ENCODE measurements around the gene PTPRQ.
"Not testable (repeated sequence)": the region's sequence is repeated elsewhere in the genome, so short reads cannot be mapped to it uniquely, and the experiment has no call there.

The PTPRQ gene

DNA sequence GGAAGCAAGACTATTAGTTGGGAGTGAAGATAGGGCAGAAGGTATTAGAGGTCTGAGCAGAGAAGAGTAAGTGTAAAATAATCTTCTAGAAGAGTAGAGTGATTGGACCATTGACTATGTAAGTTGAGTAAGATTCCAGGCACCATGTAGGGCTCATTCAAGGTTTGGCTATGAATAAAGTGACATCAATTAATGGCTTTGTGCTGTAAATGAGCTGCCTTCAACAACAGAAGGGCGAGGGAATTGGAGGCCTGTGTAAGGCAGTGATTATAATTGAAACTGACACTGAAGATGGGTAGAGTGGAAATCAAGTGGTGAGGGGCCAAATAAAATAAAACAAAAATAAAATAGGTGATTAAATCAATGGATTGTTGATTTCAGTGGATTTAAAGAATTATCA, 26.4 kb downstream of the PTPRQ start:
- FAIRE-seq, result no peak

DNA sequence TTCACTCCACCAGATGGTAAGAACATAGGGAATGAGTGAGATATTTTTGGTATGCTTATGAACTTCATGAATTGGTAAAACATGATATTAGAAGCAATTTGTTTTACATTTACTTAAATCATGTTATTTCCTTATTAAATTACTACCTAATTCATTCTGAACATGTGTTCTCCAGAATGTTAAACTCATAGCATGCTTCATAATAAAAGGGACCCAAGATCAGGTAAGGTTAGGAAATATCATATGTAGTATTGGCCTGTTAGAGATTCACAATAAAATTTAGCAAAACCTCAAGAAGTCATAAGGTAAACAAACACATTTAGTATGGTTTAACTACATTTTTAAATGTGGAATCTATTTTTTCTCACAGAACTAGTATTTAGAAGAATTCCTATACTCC, 28.2 kb downstream of the PTPRQ start:
- FAIRE-seq, result no peak

DNA sequence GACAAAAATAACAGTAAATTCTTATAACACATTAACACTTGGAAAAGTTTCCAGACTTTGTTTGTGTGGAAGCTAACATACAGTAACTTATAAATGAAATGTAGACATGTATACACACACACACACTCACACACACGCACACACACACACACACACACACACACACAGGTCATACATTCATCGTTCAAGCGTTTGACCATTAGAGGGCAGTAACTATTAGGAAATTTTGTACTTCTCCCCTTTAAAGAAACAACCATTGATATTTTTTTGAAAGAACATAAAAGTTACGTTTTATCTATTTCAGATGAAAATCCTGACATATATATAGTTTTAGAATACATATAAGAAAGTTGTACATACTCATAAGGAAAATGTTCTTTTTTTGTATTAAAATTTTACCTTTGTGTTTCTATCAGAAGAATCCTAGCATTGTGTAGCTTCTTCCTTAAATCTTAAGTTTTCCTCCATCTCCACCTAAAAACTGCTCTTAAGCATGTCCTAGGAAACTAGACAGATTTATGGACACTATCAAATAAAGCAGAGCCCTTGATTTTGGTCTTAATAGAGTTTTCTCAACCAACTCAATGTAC, 29.0 kb downstream of the PTPRQ start:
- peak; percentile 63 for FAIRE-seq

DNA sequence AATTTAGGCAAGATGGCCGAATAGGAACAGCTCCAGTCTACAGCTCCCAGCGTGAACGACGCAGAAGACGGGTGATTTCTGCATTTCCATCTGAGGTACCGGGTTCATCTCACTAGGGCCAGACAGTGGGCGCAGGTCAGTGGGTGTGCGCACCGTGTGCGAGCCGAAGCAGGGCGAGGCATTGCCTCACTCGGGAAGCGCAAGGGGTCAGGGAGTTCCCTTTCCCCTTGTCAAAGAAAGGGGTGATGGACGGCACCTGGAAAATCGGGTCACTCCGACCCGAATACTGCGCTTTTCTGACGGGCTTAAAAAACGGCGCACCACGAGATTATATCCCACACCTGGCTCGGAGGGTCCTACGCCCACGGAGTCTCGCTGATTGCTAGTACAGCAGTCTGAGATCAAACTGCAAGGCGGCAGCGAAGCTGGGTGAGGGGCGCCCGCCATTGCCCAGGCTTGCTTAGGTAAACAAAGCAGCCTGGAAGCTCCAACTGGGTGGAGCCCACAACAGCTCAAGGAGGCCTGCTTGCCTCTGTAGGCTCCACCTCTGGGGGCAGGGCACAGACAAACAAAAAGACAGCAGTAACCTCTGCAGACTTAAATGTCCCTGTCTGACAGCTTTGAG, 33.6 kb downstream of the PTPRQ start:
- FAIRE-seq, result not testable (repeated sequence)

DNA sequence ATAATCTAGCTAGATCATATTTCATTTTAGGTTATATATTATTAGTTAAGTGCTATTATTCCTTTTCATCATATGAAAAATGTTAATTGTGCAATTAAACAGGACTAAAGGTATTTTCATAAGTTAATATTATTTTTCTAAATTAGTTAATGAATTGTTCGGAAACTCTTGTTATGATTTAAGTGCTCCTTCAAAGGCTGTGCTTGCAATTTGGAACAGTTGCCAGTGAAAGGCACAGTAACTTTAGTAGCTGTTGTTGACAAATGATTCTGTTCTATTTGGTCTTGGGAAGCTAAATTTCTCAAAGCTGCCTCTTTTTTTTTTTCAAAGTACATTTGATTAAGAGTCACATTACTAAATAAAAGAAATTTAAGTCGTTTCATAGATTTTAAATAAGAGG, 40.7 kb downstream of the PTPRQ start:
- no peak for FAIRE-seq

DNA sequence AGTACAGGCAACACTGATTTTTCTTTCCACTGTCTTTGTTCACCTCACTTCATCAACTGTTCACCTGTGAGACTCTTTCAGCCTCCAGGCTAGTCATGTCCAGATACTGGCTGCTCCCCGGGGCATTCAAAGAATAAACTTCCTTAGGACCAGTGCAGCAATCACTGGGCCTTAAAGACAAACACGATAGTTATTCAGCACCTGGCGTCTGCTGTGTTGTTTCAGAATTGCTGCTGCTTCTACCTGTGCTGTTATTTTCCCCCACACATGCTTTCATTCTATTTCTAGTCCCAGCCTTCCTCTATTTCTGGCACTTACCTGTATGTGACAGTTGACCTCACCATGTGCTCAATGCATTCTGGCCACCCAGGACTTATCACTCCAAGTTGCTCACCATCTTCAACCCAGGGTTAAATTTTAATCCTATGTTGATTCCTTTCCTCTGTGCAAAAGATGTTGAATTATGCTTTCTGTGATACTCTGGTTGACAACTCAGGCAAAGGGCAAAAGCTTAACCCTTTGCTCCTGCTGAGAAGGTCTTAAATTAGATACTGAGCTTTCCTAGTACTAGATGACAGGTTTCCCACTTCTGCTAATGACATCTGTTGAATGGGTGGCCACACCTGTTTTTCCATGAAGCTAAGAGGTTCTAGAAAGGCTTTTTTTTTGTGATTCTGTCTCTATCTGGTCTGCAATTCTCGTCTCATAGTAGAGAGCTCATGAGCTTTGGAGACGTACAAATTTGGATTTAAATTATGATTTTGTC, 41.4 kb downstream of the PTPRQ start:
- FAIRE-seq, result no peak

DNA sequence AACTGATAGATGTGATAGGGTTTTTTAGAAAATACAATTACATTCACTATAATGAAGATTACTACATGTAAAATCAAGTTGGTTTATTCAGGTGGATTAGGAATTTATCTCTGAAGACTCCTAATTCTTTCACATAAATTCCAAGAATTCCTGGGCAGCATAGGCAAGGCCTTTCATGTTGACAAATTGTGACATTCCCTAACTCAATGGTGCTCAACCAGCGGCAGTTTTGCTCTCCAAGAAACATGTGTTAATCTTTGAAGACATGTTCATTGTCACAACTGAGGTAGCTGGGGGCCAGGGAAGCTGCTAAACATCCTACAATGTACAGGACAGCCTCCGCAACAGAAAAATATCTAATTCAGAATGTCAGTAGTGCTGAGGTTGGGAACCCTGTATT, 46.3 kb downstream of the PTPRQ start:
- FAIRE-seq, result no peak

DNA sequence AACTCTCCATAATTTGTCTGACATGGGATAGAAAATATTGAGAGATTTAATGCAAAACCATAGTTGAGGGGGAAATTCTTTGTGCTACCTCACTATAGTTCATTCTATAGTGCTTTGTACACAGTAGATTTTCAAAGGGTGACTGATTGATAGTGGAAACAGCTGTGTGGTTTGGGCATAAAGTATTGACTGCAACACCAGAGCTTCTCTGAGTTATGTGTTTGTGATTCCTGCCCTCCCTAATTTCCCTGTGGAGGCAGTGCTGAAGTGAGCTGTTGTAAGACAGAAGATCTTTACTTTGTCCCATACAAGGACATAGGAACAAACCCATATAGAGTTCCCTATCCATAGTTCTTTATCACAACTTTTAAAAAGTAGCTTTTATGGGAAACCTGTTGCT, 47.1 kb downstream of the PTPRQ start:
- FAIRE-seq, result no peak

DNA sequence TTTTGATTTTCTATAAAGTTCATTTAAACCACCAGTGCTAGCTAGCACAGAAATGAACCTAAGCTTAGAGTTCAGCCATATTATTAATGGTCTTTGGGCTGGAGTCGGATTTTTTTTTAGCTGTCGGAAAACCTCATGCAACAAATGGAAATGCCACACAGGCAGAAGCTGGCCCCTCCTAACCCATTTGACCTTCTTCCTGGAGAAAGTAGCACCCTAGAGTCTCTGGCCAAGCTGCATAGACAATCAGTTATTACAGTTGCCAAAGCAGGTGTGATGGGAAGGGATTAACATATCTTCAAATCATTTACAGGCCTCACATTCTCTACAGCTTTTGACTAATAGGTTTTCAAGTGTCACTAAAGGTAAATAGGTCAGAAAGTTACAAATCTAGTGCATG, 49.4 kb downstream of the PTPRQ start:
- no peak for FAIRE-seq

DNA sequence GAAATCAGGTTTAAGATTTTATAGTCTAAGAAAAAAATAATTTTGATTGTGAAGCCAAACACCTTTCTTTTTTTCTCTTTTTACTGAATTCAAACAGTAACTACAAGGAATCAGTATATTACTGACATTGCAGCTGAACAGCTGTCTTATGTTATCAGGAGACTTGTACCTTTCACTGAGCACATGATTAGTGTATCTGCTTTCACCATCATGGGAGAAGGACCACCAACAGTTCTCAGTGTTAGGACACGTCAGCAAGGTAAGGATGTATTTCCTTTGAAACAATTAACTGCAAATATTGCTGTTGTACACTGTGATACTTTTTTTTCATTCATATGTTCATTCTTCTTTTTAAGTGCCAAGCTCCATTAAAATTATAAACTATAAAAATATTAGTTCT, 50.8 kb downstream of the PTPRQ start:
- FAIRE-seq, result no peak

DNA sequence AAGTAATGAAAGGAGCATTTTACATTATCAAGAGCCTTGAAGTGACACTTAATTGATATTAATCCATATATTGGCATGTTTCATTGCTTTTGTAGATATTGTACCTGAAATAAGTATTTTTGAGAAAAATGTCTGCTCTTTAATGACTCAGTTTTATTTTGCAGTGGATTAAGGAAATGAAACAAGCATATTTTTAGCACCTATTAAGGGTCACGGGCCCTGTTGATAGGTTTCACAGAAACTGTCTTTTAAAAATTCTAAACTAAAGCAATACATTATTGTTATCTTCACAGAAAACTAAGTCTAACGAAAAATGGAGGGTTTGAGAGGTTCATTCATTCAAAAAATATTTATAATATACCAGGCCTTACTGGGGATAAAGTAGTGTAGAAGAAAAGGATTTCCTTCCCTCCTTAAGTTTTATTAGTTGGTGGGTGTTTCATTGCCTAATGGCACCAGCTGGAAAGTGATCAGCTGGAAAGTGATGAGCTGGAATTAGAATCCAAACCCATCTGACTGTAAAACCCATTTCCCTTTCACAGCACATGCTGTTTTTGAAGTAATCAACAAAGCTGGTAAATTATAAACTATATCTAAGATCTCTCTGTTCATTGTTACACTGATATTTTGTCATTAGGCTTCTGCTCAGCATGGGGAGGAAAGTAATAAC, 54.2 kb downstream of the PTPRQ start:
- FAIRE-seq, result no peak

DNA sequence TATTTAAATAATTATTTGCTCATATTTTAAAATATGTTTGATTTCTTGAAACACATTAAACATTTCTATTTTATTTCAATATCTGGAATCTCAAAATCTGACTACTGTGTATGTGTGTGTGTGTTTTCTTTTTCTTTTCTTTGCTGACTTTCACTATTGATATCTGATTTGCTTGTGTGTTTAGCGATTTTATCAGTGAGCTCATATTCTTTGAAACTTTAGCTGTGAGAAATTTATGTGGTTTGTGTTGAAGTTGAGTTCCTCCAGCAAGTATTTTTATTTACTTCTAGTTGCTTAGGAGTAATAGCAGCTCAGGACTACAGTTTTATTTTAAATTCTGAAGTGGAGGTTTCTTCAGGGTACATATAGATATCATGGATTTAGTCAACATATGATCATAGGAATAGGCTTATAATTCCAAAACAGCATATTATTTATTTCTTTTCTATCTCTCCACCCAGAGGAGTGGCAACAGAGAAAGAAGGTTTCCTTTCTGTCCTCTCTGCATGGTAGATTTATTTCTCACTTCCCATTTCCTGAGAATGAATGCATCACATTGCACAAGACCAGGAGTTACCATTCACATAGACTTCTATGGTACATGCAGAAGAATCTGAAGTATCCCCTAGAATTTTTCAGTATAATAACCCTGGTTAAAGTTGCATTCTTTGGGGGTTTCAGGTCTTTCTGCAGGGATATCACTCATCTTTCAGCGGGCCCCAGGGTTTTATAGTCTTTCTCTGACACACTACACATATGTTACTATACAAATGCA, 60.5 kb downstream of the PTPRQ start:
- peak; percentile 46 for FAIRE-seq

DNA sequence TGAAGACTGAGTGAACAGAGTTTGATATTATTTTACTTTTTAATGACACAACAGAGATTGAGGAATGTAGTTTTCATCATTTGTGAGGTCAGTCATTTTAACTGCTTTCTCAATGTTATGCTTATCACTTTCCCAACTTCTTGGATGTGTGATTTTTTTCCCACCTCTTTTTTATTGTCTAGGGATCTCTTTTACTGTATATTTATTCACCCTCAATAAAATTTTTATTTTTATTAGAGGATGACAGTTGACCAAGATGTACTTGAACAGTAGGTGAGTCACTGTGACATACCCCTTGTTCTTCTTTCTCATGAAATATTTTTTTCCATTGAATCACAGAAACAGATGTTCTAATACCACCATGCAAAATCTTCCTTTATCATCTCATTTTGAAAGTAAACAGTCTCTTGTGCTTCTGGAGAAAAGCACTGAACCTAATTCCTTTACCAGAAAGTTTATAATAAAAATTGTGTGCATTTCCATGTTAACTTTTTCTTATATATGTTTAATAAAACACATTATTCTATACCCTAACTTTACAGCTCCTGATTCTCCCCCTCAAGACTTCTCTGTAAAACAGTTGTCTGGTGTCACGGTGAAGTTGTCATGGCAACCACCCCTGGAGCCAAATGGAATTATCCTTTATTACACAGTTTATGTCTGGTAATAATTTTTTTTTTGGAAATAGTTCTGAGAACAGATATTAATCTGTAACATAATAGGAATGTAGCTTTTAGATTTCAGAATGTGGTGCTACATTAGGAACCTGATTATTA, 65.9 kb downstream of the PTPRQ start:
- no peak for FAIRE-seq

DNA sequence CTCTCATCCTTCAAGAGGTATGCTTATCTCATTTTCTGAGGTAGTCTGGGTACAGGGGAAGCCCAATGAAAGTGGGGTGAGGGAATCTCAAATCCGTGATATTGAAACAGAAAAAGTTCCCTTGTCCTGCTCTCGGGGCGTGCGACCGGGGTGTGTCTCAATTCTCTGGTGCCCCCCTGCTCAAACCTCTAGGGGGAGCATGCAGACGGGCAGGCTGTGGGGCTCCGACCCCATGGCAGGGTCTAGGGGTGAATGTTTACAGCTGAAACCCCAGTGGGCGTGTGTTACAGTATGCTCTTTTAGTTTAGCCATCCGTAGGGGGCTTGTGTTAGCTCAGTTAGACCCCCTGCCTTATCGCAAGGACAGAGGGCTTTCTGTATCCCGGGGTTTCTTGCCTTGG, 68.7 kb downstream of the PTPRQ start:
- no peak for FAIRE-seq

DNA sequence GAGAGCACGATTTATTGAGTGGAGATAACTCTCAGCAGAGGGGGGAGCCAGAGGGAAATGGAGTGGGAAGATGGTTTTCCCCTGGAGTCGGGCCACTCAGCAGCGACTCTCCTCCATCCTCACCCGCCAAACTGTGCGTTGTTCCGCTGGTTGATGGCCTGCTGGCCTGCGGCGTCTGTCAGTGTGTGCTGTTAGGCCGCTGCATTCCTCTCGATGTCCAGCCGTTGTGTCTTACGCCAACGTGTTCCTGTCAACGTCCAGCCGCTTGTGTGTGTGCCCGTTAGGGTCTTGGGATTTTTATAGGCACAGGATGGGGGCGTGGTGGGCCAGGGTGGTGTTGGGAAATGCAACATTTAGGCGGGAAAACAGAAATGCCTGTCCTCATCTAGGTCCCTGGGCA, 69.2 kb downstream of the PTPRQ start:
- FAIRE-seq, result no peak

DNA sequence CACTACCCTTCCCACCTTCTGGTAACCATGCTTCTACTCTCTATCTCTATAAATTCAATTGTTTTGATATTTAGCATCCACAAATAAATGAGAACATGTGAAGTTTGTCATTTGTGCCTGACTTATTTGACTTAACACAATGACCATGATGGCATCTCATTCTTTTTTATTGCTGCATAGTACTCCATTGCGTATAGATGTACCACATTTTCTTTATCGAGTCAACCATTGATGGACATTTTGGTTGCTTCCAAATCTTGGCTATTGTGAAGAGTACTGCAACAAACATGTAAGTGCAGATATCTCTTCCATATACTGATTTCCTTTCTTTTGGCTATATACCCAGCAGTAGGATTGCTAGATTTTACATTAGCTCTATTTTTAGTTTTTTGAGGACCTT, 73.6 kb downstream of the PTPRQ start:
- no peak for FAIRE-seq

DNA sequence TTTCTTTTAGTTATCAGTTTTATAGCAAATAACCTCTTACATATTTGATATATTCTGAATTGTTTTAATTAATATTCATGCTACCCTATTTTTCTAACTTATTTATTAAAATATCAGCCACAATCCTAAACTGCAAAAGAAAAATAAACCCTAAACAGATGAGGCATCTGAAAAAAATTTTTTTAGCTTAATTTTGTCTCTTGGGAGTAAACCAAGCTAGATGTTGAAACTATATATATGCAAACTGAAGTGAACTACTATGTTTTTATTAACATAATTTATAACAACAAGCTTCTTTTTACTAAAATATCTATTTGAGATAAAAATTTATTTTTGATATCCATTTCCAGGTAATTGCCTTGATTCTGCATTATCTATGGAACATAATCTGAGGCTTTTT, 87.6 kb downstream of the PTPRQ start:
- no peak for FAIRE-seq

DNA sequence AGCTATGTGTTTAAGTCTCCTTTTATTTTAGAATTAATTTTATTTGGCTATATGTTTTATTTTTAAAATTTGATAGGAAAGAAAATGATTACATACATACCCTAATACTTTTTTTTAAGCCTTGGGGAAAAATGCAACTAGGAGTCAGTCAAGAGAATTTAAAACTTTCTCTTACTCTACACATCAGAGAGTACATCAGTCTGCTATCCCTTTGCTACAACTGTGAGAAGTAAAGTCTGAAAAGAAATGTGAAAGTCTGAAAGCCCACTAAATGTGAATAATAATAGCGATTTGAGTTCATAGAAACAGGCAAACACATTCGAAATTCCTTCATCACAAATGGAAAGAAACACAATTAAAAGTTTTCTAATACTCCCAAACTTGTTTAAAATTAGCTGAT, 95.0 kb downstream of the PTPRQ start:
- no peak for FAIRE-seq

DNA sequence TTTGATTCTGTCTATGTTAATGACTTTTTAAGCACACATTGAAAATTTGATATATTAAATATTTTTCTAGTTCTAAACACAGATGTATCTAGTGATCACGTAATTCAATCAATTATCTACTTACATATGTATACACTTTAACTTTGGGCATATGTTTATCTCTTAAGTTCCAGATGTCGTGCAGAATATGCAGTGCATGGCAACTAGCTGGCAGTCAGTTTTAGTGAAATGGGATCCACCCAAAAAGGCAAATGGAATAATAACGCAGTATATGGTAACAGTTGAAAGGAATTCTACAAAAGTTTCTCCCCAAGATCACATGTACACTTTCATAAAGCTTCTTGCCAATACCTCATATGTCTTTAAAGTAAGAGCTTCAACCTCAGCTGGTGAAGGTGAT, 105.3 kb downstream of the PTPRQ start:
- FAIRE-seq, result no peak

DNA sequence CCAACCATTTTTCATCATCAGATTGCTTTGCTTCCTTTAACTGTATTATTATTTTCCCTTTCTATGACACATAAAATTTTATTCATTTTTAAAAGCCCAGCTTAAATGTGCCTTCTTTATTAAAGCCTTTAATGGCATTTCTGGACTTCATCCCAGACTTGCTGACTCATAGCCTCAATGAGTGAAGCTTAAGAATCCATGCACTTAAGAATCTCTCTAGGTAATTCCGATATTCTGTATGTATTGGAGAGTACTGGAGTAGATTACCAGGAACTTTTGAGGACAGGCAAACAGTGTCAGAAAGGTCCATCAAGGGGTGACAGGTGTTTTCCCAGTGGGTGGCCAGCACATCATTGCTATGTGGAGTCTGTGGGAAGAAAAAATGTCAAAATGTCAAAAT, 107.9 kb downstream of the PTPRQ start:
- no peak for FAIRE-seq

DNA sequence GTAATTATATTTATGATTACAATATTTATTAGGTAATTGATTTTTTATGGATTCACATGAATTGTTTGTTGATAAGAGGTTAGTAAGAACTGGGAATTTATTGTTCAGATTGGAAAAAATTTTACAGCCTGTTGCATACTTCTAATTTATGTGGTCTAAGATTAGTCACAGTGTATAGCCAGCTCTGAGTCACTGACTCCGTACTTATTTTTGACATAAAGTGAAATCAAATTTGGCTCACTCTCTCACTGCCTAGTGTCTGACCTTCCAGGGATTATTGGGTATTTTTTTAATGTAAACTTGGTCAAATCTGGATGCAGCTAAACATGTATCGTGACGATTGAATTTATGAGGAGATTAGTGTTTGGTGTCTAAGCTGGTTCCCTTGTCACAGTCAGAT, 109.3 kb downstream of the PTPRQ start:
- FAIRE-seq, result no peak

DNA sequence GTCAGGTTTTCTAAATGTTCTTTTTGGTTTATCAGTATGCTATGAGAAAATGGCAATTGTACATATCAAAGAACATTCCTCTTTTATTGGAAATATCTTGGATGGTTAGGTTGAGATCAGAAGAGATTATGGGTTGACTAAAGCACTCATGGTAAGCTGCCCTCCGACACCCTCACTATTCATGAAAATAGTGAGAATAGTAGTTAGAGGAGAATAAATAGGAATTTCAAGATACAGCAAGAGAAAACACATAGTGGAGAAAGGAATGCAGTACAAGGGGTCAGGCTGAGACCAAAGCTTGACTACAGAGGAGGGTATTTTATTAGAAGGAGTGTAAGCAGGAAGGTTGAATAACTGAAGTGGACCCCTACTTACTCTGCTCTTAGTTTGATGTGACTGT, 112.5 kb downstream of the PTPRQ start:
- FAIRE-seq, result no peak

Data from TTC549 (cell line).